HK-2 (cell line): ENCODE data around the gene BRINP2.

Experiments
- DNase-seq: peaks from one replicate; pipeline ENCODE4 v3.0.0-alpha.2; 2018; ENCODE audit not compliant: unreplicated experiment

Gene BRINP2

GRCh38 chr1:177219554-177220458, 49.0 kb downstream of the BRINP2 start:
- DNase-seq = no peak

DNA sequence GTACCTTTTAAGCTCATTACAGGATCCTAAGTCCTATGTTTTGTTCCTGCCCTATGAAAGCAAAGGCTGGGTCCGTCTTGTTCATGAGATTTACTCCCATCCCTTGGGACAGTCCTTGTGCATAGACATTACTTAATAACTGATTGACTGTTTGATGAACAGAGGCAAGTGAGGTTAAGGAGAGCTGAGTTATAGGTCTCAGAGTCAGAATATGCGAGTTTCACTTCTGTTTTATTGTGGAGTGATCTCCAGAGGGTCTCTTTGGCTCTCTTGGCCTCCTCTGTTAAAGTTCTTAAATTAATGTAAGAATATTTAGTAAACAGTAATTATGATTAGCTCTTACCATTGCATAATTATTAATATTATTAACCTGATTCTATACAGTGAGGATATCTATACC, 52.6 kb downstream of the BRINP2 start:
- no peak for DNase-seq

DNA sequence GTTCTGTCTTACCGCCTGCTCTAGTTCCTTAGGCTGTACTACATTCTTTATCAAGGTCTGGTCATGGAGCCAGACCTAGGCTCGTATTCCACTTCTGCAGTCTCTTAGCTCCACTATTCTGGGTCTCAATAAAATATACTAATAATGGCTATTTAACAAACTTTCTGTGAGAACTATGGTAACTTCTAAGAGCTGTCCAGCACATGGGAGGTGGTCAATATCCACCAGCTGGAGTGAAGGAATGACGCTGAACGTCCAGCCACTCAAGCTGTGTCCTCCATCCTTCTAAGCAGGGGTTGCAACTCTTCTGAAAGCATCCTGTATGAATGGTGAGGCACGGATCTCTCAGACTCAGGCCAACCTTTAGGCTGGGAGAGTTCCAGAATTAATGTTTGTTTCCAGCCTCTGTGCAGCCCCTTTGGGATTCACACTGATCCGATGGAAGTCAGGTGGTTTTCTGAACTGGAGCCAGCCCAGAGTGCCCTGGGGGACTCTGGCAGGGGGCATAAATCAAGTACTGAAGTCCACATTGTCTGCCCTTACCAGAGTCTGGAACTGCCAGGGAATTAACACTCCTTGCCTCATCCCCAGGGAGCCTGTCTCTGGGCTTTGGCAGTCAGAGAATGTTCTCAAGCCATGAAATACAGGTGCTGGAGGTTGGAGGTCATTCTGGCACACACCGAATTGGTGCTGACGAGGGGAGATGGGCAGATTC, 57.4 kb downstream of the BRINP2 start:
- DNase-seq = no peak

GRCh38 chr1:177228693-177229065, 57.9 kb downstream of the BRINP2 start:
- DNase-seq = no peak

GRCh38 chr1:177229781-177230180, 59.0 kb downstream of the BRINP2 start:
- DNase-seq = no peak

DNA sequence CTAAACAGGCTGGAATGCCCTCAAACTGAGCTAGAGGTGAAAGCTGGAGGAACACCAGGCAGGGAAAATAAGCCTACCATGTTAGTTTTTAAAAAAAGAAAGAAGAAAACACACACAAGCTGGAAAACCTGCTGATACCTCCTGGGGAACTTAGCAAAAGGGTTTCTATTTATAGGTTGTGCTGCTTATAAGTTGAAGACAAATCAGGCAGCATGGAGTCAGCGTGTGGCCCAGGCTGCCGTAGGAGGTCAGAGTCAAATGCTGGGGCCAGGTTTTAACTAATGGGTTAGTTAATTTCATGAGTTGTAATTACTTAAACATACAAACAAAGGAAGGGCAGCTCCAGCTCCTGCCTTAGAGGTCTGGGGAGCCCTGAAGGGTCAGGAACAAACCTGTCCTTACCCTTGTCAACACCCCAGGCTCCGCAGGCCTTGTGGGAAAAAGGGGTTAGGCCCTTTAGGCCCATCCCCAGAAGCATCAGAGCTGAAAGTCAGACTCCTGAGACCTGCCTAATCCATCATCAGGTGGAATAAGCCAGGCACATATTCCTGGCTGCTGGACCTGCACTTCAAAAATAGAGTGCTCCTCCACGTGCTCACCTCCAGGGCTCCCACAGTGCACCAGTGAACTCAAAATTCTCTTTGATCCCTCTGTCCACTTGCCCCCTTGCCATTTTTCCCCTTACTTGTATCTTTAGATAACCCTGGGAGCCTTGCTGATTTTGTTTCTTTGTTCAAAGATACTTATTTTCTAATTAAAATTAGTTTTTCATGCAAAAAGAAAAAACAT, 59.7 kb downstream of the BRINP2 start:
- no peak for DNase-seq

GRCh38 chr1:177235350-177235749, 64.6 kb downstream of the BRINP2 start:
- no peak for DNase-seq

- no peak for DNase-seq
Observed at GRCh38 chr1:177236962-177237361, 66.2 kb downstream of the BRINP2 start.

- no peak for DNase-seq
Observed at GRCh38 chr1:177238967-177239366, 68.2 kb downstream of the BRINP2 start.

- DNase-seq = no peak
Observed at GRCh38 chr1:177239792-177240191, 69.0 kb downstream of the BRINP2 start.

DNA sequence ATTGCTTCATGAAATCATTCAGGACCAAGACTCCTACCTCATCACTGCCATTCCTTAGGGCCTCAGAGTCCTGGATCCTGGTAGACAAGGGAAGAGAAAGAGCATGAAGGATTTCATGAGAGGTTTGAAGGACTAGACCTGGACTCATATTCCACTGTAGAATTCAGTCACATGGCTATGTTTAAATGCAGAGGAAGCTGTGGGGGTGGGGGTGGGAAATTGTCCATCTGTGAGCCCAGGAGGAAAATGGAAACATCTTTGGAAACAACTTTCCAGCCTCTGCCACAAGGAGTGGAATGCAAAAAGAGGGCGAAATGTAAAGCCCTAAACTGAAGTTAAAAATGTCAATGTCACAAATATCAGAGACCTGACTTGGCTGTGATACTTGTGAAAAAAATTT, 73.0 kb downstream of the BRINP2 start:
- DNase-seq = no peak

DNA sequence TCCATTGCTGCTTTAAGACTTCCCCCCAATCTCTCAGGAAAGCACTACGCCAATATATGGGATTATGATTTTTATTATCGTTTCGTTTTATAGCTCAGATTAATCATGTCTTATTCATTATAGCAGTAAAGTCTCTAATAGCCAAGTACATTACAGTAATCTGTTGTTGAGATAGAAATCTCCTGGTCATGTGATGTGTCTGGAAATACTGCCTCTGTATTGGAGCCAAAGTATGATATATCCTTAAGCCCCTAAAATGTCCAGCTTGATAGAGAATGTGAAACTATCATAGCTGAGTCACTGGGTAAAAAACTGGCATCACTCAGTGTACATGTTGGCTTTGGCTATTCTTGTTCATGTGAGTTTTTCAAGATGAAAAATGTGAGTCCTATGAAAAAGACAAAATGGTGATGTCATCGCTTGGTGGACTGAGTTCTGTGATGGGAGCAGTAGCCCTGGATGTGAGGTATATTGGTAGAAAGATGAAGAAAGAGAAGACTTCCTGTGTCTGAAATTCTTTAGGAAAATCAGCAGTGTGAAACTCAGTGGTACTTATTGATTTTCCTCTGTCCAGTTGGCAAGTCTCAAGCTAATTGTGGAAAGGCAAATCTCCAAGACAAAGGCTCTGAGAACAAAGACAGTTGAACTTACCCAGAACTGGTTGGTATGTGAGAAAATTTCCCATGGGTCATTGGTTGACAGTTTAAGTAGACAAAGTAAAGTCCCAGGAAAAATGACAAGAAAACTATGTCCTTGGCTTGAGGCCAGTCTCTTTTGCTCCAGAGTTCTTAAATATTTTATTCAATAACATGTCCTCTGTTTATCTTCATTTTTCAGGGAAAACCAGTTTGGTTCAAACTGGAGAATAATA, 76.2 kb downstream of the BRINP2 start:
- no peak for DNase-seq

DNA sequence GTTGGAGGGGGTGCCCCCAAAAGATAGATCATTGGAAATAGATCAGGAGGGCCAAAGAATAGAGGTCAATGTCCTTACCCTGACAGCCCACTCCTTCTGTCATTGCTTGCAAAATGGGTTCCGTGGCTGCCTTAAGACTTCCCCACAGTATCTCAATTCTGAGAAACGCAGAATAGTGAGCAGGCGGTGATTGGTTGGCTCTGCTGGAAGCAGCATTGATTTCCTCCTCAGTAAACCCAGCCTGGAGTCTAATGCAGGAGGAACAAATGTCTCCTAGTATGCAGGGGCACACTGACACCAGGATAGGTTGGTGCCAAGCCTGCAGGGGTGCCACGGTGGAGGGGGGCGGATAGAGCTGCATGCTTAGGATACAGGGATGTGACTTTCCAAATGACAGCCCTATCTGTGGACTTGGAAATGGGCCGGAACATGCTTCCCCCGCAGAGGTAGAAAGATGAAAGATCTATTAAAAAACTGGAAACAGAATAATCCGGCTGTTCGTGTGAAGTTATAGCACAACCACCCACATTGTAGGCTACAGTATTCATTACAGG, 76.9 kb downstream of the BRINP2 start:
- DNase-seq = no peak

DNA sequence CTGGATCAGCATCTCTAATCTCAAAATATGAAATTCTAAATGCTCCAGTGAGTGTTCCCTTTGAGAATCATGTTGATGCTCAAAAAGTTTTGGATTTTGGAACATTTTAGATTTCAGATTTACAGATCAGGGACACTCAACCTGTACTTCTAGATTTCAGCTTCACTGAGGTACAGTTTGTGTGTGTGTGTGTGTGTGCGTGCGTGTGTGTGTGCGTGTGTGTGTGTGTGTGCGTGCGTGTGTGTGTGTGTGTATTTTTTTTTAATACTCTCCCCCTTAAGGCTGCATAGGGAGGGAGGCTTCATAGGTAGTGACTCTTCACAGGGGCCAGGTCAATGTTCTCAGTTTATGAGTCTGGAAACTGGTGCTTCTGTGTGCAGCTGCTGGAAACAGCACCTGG, 77.5 kb downstream of the BRINP2 start:
- DNase-seq = no peak

DNA sequence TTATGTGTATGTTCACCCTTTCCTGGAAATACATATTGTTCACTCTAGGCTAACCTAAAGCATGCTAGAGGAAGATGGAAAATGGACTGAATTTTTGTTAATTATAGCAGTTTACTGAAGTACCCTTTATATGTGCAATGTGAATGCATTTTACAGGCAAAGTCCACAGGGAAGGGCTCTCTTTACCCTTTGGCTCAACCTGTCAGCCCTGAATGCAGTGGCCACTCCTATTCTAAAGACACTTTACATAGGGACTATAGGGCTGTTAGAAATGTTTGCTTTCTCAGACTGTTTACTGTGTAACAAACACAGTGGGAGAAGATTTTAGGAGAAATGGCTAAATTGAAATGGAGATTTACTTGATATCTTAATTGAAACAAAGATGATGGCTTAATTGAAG, 78.5 kb downstream of the BRINP2 start:
- no peak for DNase-seq

- DNase-seq = no peak
Observed at GRCh38 chr1:177252877-177253276, 82.1 kb downstream of the BRINP2 start.

- peak; percentile 21 for DNase-seq
Observed at GRCh38 chr1:177255411-177255810, 84.7 kb downstream of the BRINP2 start.

GRCh38 chr1:177256153-177257075, 85.7 kb downstream of the BRINP2 start:
- DNase-seq = peak; percentile 75

- no peak for DNase-seq
Observed at GRCh38 chr1:177257128-177257527, 86.4 kb downstream of the BRINP2 start.

GRCh38 chr1:177257576-177257975, 86.8 kb downstream of the BRINP2 start:
- DNase-seq = no peak
